GM18519 (cell line): Measurements from ENCODE around the gene ZC3H18.
"Not testable (repeated sequence)": the region's sequence is repeated elsewhere in the genome, so short reads cannot be mapped to it uniquely, and the experiment has no call there.

ENCODE experiments used
- ATAC-seq: cut with Tn5 transposase; IDR thresholded peaks from one replicate; pipeline ENCODE4 v1.9.1; 2021; ENCODE audit warnings: mild to moderate bottlenecking, moderate library complexity; ENCODE audit not compliant: unreplicated experiment, low FRiP score

The ZC3H18 gene

GRCh38 chr16:88667461-88667860 lies 97.3 kb downstream of the ZC3H18 start:
- ATAC-seq: no peak

DNA sequence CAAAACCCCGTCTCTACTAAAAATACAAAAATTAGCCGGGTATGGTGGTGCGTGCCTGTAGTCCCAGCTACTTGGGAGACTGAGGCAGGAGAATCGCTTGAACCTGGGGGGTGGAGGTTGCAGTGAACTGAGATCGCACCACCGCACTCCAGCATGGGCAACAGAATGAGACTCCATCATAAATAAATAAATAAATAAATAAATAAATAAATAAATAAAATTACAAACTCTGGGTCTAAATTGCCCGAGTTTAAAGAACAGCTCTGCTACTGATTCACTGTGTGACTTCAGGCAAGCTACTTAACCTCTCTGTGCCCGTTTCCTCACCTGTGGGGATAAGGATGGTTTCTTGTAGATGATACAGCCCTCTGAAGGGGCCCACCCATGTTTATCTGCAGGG lies 99.3 kb downstream of the ZC3H18 start:
- ATAC-seq: not testable (repeated sequence)

GRCh38 chr16:88669980-88670379 lies 99.8 kb downstream of the ZC3H18 start:
- no peak for ATAC-seq

DNA sequence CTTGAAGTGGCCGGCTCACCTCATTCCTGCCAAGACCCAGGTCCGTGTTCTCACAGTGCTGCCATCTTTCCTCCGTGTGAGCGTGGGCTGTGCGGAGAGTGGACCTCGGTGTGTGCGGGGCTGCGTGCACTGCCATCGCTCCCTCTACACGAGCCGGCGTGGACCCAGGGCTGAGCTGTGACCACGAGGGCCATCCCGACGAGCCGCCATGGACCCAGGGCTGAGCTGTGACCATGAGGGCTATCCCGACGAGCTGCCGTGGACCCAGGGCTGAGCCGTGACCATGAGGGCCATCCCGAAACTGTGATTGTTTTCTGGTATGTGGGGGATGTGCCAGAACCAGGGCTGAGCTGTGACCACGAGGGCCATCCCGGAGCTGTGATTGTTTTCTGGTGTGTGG lies 101.6 kb downstream of the ZC3H18 start:
- ATAC-seq: no peak

DNA sequence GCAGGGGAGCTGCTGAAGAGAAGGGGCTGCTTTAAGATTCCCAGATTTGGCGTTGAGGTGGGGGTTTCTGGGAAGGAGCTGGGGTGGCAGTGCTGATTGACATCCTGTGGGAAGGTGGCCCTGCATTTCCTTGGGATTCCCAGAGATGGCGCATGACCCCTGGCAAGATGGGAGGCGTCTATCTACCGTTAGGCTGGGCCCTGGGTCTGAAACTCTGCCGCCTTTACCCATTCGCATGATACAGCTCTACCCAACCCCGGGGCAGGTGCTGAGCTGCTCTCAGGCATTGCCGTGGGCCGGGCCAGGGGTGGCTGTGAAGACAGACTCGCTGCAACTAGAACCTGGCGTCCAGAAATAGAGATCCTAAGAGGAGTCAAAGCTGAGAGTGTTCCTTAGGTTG lies 102.6 kb downstream of the ZC3H18 start:
- ATAC-seq: no peak

GRCh38 chr16:88673716-88674379 lies 103.6 kb downstream of the ZC3H18 start:
- no peak for ATAC-seq

- ATAC-seq: no peak
These were observed 106.5 kb downstream of the ZC3H18 start for GRCh38 chr16:88676502-88677242.

- ATAC-seq: no peak
These were observed 107.5 kb downstream of the ZC3H18 start for GRCh38 chr16:88677721-88678120.

DNA sequence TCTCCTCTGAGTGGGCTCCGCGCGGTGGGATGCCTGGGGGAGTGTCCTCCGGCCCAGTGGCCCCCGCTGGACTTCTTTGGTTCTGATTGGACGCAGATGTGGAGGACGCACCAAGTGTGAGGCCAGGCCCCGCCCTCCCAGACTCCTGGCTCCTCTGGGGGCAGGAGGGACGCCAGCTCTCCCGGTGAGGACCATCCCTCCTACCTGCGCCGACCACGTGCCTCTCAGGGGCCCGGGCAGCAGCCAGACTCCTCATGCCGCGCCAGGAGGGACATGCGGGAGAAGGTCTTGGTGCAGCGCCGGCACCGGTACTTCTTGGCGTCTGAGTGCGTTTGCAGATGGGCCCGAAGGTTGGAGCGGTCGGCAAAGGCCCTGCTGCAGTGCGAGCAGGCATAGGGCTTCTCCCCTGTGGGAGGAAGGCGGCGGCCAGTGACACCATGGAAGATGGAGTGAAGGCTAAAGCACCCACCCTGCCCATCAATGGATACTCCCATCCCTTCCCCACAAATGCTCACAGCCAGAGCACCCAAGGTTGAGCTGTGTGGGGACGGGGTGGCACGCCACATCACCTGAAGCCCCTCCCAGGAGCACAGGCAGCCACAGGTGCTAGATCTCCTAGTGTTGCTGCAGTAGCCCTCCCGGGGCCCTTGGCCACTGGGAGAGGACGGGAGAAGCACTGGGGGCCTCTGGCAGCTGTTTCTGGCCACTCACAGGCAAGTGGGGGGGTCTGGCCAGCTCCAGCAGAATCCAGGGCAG lies 108.2 kb downstream of the ZC3H18 start:
- ATAC-seq: no peak

DNA sequence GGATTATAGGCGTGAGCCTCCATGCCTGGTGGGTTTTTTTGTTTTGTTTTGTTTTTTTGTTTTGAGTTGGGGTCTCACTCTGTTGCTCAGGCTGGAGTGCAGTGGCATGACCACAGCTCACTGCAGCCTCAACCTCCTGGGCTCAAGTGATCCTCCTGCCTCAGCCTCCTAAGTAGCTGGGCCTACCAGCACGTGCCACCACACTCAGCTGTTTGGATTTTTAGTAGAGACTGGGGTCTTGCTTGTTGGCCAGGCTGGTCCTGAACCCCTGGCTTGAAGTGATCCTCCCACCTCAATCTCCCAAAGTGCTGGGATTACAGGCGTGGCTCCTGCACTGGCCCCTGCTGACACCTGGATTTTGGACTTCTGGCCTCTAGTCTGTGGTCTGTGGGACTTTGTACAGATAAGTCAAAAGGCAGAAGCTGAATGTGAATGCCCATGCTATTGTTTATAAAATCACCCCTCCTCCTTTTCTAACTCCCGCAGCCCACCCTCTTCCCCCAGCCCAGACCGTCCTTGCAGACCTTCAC lies 110.4 kb downstream of the ZC3H18 start:
- ATAC-seq: no peak

DNA sequence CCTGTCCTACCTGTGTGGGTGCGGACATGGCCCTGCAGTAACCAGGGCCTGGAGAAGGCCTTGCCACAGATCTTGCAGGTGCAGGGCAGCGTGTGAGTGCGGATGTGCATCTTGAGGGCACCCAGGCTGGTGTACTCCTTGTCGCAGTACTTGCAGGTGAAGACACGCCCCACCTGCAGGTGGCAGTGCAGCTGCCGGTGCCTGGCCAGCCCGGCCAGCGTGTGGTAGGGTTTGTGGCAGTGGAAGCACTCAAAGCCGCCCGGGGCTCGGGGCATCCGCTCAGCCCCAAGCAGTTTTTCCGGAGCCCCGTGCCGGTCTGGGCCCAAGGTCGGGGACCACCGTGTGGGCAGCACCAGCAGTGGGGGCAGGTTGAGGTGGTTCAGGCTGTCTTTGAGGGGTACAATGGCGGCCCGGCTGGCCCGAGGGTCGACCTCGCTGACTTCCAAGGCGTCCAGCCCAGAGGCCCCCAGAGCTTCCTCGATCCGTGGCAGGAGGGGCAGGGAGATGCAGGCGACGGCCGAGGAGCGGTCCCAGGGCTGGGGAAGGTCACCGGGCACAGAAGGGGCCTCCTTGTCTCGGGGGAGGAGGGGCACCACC lies 111.0 kb downstream of the ZC3H18 start:
- ATAC-seq: no peak
